ENCODE measurements around the gene UST.
"Not testable (repeated sequence)": the region's sequence is repeated elsewhere in the genome, so short reads cannot be mapped to it uniquely, and the experiment has no call there.

UST gene

GRCh38 chr6:148869585-148869984, 122.8 kb downstream of the UST start:
- no peak for DNase-seq (ENCODE audit: low read depth)

GRCh38 chr6:148873154-148873553, 126.3 kb downstream of the UST start:
- DNase-seq (ENCODE audit: low read depth) = no peak

GRCh38 chr6:148873868-148874267, 127.0 kb downstream of the UST start:
- DNase-seq (ENCODE audit: low read depth) = no peak

- no peak for DNase-seq (ENCODE audit: low read depth)
These were observed 128.0 kb downstream of the UST start for GRCh38 chr6:148874698-148875293.

- DNase-seq (ENCODE audit: low read depth) = no peak
These were observed 131.9 kb downstream of the UST start for GRCh38 chr6:148878683-148879082.

- not testable (repeated sequence) for DNase-seq (ENCODE audit: low read depth)
These were observed 133.9 kb downstream of the UST start for GRCh38 chr6:148880742-148881141.

GRCh38 chr6:148881593-148882311, 134.9 kb downstream of the UST start:
- DNase-seq (ENCODE audit: low read depth) = no peak

- DNase-seq (ENCODE audit: low read depth) = no peak
These were observed 136.4 kb downstream of the UST start for GRCh38 chr6:148883270-148883669.

- no peak for DNase-seq (ENCODE audit: low read depth)
These were observed 137.6 kb downstream of the UST start for GRCh38 chr6:148884461-148884860.

GRCh38 chr6:148885136-148885865, 138.5 kb downstream of the UST start:
- no peak for DNase-seq (ENCODE audit: low read depth)

GRCh38 chr6:148885925-148886845, 139.4 kb downstream of the UST start:
- DNase-seq (ENCODE audit: low read depth) = no peak

GRCh38 chr6:148887181-148887580, 140.4 kb downstream of the UST start:
- DNase-seq (ENCODE audit: low read depth) = no peak

GRCh38 chr6:148888856-148889255, 142.0 kb downstream of the UST start:
- DNase-seq (ENCODE audit: low read depth) = no peak

- no peak for DNase-seq (ENCODE audit: low read depth)
These were observed 143.3 kb downstream of the UST start for GRCh38 chr6:148890096-148890495.

GRCh38 chr6:148890652-148891404, 144.0 kb downstream of the UST start:
- no peak for DNase-seq (ENCODE audit: low read depth)

GRCh38 chr6:148891405-148891783, 144.6 kb downstream of the UST start:
- no peak for DNase-seq (ENCODE audit: low read depth)

GRCh38 chr6:148892247-148892646, 145.4 kb downstream of the UST start:
- no peak for DNase-seq (ENCODE audit: low read depth)

GRCh38 chr6:148893073-148893472, 146.2 kb downstream of the UST start:
- no peak for DNase-seq (ENCODE audit: low read depth)

GRCh38 chr6:148893481-148893880, 146.7 kb downstream of the UST start:
- no peak for DNase-seq (ENCODE audit: low read depth)

GRCh38 chr6:148898376-148899014, 151.7 kb downstream of the UST start:
- no peak for DNase-seq (ENCODE audit: low read depth)

Measured in activated T-cell treated with anti-CD3 and anti-CD28 coated beads for 48 hours (primary cell).